Epithelial cell of proximal tubule (primary cell): ENCODE data around the gene PMAIP1. TPM values are rescaled to one million over a fixed set of nuclear protein-coding genes. Genes with fewer than 3 reads are reported as not detected.

Source experiments
- DNase-seq: peaks from one replicate; pipeline ENCODE4 v3.0.0-alpha.2; 2011; ENCODE audit warnings: low read depth
- H3K4me3 ChIP-seq: 2 replicates; pipeline ENCODE4 v1.5.1; 2011; ENCODE audit warnings: low read depth, mild to moderate bottlenecking, low read length
- total RNA-seq: library from RNA; depleted of rRNA; stranded (reverse); fragments of >200 nt; gene quantifications from 2 replicates; pipeline ENCODE4 v1.2.3, GENCODE V29; 2015
- TF ChIP-seq, protein P1 (sequence below): conservative IDR thresholded peaks from 2 replicates; pipeline ENCODE4 v1.5.1; 2012; ENCODE audit warnings: low read depth, mild to moderate bottlenecking, low read length

Gene PMAIP1
- total RNA-seq, 1 donor from 2014 or later: 82.6 TPM

DNA sequence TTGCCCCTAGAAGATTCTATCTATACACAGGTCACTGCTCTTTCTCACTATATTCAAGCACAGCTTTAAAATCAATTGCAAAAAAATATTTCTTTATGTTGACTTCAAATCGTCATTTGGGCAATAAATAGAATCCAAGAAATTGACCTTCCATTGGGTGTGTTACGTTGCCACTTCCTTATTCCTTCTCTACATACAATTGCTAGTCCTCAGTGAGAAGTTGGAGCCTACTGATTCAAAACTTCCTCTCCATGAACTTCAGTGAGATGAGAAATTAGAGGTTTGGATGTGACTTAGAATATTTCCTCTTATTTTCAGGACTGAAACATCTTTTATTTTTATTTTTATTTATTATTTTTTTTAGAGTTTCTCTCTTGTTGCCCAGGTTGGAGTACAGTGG lies 40.3 kb downstream of the PMAIP1 start:
- no peak for DNase-seq
- TF ChIP-seq, protein P1, sequence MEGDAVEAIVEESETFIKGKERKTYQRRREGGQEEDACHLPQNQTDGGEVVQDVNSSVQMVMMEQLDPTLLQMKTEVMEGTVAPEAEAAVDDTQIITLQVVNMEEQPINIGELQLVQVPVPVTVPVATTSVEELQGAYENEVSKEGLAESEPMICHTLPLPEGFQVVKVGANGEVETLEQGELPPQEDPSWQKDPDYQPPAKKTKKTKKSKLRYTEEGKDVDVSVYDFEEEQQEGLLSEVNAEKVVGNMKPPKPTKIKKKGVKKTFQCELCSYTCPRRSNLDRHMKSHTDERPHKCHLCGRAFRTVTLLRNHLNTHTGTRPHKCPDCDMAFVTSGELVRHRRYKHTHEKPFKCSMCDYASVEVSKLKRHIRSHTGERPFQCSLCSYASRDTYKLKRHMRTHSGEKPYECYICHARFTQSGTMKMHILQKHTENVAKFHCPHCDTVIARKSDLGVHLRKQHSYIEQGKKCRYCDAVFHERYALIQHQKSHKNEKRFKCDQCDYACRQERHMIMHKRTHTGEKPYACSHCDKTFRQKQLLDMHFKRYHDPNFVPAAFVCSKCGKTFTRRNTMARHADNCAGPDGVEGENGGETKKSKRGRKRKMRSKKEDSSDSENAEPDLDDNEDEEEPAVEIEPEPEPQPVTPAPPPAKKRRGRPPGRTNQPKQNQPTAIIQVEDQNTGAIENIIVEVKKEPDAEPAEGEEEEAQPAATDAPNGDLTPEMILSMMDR: no peak
- no peak overlapping the region for H3K4me3 ChIP-seq

DNA sequence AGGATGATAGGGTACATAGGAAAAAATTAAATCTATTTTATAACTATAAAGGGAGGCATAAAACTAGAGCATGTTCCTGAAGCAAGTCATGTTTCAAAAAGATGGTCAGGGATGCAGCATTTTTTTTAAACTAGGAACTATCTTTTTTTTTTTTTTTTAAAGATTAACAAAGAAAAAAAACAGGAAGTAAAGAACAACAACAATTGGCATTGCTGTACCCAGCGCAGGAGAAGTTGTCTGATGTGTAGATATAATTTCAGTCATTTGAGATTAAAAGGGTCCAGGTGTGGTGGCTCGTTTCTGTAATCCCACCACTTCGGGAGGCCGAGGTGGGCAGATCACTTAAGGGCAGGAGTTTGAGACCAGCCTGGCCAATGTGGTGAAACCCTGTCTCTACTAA lies 41.5 kb downstream of the PMAIP1 start:
- TF ChIP-seq, protein P1: no peak
- DNase-seq: no peak
- no peak overlapping the region for H3K4me3 ChIP-seq

DNA sequence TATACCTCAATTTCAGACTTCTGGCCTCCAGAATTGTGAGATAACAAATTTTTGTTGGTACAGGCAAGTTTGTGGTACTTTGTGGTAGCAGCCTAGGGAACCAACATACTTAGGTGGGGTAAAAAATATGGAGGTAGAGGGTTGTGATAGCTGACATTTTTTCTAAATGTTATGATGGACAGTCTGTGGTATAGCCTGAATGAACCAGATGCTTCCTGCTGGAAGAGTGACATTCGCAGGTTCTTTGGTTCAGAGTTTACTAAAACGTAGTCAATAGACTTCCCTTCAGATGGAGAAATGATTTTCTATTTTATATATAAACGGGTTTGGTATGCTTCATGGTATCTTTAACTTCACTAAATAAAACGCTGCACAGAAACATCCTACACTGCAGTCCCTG lies 42.8 kb downstream of the PMAIP1 start:
- DNase-seq: no peak
- TF ChIP-seq, protein P1: no peak
- H3K4me3 ChIP-seq: no peak overlapping the region

DNA sequence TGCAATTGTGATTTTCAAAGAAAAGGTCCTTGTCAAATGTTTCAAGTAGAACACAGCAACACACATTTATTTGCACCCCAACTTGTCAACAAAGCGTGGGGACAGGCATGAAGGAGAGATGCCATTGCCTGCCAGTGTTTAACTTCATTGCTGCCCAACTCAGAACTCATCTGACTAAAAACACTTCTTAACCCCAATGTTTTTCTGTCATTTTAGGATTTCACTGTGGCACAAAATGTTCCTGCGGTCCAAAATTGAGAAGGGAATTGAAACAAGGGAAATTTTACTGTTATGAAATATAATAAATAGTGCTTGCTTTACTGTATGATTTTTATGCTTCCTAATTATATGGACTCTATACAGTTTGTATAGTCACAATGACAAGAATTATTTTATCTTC lies 45.7 kb downstream of the PMAIP1 start:
- no peak for DNase-seq
- TF ChIP-seq, protein P1: no peak
- no peak overlapping the region for H3K4me3 ChIP-seq

DNA sequence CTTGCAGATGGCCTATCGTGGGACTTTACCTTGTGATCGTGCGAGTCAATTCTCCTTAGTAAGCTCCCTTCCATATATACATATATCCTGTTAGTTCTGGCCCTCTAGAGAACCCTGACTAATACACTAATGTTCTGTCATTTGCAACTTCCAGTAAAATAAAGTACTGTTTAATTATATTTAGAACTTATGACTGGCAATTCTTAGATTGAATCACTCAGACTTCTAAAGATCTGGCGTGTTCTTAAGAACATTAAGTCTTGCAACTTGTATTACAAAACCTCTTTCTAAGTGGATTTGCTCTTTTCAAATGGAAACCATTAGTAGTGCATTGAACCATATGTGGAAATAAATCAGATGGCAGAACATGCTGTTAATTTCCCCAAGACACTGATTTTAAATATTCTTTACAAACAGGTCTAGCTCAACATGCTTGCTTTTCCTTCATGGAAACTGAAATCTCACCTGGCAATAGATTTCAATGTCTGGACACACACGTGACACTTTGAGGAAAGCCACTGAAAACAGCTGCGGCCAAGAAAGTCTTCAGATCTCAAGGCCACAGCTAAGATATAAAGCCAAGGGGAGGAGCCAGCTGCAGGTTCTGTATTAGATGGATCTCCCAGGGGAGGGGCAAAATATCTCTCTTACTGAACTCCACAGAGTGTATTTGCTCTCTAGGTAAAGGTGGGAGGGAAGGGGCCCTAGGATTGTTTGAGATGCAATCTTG lies 50.6 kb downstream of the PMAIP1 start:
- DNase-seq: no peak
- H3K4me3 ChIP-seq: no peak overlapping the region
- TF ChIP-seq, protein P1: no peak

DNA sequence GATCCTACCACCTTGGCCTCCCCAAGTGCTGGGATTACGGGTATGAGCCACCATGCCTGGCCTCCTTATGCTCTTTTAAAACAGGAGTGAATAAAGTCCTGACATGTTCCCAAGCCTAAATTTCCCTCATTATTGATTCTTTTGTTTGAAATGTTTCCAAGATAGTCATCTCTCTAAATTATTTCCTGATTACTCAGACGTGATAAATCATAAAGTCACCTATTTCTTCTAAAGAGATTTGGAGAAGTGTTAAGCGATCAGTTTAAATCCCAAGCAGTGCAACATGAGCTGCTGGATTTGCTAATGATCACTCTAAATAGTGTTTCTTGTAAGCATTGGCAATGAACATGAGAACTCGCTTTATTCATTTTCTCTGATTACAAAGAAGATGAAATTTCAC lies 51.8 kb downstream of the PMAIP1 start:
- no peak for DNase-seq
- H3K4me3 ChIP-seq: no peak overlapping the region
- TF ChIP-seq, protein P1: no peak
